ENCODE measurements around the gene FAN1.
"Not testable (repeated sequence)": the region's sequence is repeated elsewhere in the genome, so short reads cannot be mapped to it uniquely, and the experiment has no call there.

Gene FAN1

DNA sequence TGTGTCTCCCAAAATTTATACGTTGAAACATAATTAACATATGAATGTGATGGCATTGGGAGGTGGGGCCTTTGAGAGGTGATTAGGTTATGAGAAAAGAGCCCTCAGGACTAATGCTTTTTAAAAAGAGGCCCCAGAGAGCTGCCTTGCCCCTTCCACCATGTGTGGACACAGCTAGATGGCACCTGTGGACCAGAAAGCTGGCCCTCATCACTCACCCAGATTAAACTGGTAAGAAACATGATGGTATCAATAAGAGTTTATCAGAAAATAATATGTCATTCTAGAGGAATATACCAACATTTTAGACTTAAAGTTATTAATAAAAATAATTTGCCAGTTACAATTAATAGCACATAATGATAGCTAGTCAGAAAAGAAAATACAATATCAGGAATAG is 25.2 kb upstream of the FAN1 start:
- DNase-seq (ENCODE audit: low read depth, low spot score) = no peak
- TF ChIP-seq, protein P1, sequence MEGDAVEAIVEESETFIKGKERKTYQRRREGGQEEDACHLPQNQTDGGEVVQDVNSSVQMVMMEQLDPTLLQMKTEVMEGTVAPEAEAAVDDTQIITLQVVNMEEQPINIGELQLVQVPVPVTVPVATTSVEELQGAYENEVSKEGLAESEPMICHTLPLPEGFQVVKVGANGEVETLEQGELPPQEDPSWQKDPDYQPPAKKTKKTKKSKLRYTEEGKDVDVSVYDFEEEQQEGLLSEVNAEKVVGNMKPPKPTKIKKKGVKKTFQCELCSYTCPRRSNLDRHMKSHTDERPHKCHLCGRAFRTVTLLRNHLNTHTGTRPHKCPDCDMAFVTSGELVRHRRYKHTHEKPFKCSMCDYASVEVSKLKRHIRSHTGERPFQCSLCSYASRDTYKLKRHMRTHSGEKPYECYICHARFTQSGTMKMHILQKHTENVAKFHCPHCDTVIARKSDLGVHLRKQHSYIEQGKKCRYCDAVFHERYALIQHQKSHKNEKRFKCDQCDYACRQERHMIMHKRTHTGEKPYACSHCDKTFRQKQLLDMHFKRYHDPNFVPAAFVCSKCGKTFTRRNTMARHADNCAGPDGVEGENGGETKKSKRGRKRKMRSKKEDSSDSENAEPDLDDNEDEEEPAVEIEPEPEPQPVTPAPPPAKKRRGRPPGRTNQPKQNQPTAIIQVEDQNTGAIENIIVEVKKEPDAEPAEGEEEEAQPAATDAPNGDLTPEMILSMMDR (IDR thresholded peaks at IDR 0.05; ENCODE audit: insufficient read depth, low read length, missing control alignments) = no peak
- ChIA-PET POLR2A (no interaction called here), CTCF (interaction anchor here (2.2 kb wide), 1 partner anchor 20 kb away, joined by 8 read pairs; no protein-coding TSS in a partner anchor)
- H3K4me3 ChIP-seq (ENCODE audit: low read depth, low read length) = no peak overlapping the region

DNA sequence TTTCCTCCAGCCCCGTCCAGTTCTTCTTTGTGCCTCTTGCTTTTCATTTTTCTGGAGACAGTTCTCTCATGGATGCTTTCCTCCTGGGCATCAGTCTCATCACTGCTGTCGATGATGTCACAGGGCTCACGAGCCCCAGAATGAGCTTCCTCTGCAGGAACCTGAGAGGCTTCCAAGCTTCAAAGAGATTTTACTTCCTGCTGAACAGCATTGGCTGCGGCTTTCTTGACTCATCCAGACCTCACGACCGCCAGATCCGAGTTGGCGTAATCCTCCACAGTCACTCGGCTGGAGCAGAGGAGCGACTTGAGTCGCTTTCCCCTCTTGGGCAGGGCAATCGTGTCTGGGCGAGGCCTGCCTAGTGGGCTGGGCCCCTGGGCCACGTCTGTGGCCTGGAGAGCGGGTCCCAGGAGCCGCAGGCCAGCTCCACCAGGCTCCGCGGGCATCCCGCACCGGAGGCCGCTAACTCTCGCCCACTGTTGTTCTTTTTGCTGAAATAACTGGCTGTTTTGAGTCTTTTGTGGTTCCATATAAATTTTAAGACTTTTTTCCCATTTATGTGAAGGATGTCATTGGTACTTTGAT is 20.8 kb upstream of the FAN1 start:
- POLR2A ChIA-PET = no interaction called here
- no peak overlapping the region for H3K4me3 ChIP-seq (ENCODE audit: low read depth, low read length)
- DNase-seq (ENCODE audit: low read depth, low spot score) = no peak
- CTCF ChIA-PET = no interaction called here
- TF ChIP-seq, protein P1 (IDR thresholded peaks at IDR 0.05; ENCODE audit: insufficient read depth, low read length, missing control alignments) = no peak

DNA sequence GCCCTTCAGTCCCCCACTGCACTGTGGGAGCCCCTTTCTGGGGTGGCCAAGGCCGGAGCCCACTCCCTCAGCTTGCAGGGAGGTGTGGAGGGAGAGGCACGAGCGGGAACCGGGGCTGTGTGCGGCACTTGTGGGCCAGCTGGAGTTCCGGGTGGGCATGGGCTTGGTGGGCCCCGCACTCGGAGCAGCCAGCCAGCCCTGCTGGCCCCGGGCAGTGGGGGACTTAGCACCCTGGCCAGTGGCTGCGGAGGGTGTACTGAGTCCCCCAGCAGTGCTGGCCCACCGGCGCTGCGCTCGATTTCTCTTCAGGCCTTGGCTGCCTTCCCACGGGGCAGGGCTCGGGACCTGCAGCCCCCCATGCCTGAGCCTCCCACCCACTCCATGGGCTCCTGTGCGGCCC is 20.0 kb upstream of the FAN1 start:
- POLR2A ChIA-PET; DNase-seq (ENCODE audit: low read depth, low spot score); H3K4me3 ChIP-seq (ENCODE audit: low read depth, low read length); CTCF ChIA-PET: not testable (repeated sequence)

DNA sequence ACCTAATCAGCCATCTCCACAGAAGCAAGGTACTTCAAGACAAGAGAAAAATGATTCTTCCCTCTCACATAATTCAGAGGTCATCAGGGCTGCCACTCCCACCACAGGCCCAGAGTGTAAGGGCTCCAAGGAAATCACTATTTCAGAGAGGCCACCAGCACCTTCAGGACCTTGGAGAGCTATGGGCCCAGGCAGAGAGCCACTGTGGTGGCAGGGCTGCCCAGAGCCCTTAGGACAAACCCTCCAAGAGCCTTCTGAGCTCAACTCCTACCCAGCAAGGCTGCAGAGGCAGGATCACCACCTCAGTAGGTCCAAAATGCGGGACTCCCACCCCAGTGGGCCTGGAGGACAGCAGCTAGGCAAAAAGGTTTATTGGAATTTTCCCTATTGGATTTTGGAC is 17.9 kb upstream of the FAN1 start:
- DNase-seq (ENCODE audit: low read depth, low spot score) = no peak
- TF ChIP-seq, protein P1 (IDR thresholded peaks at IDR 0.05; ENCODE audit: insufficient read depth, low read length, missing control alignments) = no peak
- POLR2A ChIA-PET = no interaction called here
- CTCF ChIA-PET = no interaction called here
- H3K4me3 ChIP-seq (ENCODE audit: low read depth, low read length) = no peak overlapping the region

DNA sequence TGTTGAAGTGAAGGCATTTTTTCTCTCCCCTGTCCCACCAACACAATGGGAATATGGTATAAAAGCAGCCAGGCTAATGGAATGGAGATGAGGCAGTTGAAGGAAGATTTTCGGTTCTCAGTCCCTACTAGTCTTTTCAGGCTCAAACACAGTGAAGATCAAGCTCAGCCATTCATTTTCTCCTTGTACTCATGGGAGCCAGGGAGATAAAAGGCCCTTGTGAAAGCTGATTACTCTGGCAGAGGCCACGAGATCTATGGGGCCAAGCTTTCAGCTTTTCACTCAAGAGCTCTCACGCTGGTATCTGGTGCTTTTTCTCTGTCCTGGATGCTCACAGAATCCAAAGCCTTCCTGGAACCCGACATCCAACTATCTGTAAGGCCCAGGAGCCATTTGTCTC is 14.5 kb upstream of the FAN1 start:
- DNase-seq (ENCODE audit: low read depth, low spot score) = no peak
- ChIA-PET POLR2A (no interaction called here), CTCF (no interaction called here)
- no peak overlapping the region for H3K4me3 ChIP-seq (ENCODE audit: low read depth, low read length)
- TF ChIP-seq, protein P1 (IDR thresholded peaks at IDR 0.05; ENCODE audit: insufficient read depth, low read length, missing control alignments) = no peak

DNA sequence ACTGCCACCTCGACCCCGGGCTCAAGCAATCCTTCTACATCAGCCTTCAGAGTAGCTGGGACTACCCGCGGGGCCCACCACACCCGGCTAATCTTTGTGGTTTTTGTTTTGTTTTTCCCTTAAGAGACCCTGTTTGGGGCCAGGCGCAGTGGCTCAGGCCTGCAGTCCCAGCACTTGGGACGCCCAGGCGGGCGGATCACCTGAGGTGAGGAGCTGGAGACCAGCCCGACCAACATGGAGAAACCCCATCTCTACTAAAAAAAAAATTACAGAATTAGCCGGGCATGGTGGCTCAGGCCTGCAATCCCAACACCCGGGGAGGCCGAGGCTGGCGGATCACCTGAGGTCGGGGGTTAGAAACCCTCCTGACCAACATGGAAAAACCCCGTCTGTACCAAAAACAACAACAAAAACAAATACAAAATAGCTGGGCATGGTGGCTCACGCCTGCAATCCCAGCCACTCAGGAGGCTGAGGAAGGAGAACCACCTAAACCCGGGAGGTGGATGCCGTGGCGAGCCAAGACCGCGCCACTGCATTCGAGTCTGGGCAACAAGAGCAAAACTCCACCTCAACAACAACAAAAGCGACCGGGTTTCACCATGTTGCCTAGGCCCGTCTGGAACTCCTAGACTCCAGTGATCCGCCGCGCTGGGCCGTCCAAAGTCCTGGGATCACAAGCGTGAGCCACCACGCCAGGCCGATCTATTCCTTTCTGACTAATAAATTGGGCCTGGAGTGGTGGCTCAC is 8.1 kb upstream of the FAN1 start:
- TF ChIP-seq, protein P1 (IDR thresholded peaks at IDR 0.05; ENCODE audit: insufficient read depth, low read length, missing control alignments) = no peak
- ChIA-PET POLR2A (no interaction called here), CTCF (interaction anchor here (1.3 to 2.0 kb wide), 2 partner anchors 36 to 233 kb away, joined by 5 to 6 read pairs; no protein-coding TSS in a partner anchor)
- no peak overlapping the region for H3K4me3 ChIP-seq (ENCODE audit: low read depth, low read length)
- DNase-seq (ENCODE audit: low read depth, low spot score) = no peak

DNA sequence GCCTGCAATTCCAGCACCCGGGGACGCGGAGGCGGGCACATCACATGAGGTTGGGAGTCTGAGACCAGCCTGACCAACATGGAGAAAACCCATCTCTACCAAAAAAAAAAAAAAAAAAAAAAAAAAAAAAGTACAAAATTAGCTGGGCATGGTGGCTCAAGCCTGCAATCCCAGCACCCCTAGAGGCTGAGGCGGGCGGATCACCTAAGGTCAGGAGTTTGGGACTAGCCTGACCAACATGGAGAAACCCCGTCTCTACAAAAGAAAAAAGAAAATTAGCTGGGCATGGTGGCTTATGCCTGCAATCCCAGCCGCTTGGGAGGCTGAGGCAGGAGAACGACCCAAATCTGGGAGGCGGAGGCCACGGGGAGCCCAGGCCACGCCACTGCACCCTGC is 7.5 kb upstream of the FAN1 start:
- CTCF ChIA-PET = interaction anchor here (1.3 kb wide), 1 partner anchor 233 kb away, joined by 5 read pairs; no protein-coding TSS in a partner anchor
- H3K4me3 ChIP-seq (ENCODE audit: low read depth, low read length) = no peak overlapping the region
- POLR2A ChIA-PET = no interaction called here
- TF ChIP-seq, protein P1 (IDR thresholded peaks at IDR 0.05; ENCODE audit: insufficient read depth, low read length, missing control alignments) = no peak
- DNase-seq (ENCODE audit: low read depth, low spot score) = no peak
